KG1 (cell line): ENCODE measurements around the gene HNRNPDL.
"Not testable (repeated sequence)": the region's sequence is repeated elsewhere in the genome, so short reads cannot be mapped to it uniquely, and the experiment has no call there.

Source experiments
- DNase-seq: peaks from one replicate; lab custom pipeline; 2025; lab: John Stamatoyannopoulos, UW

Gene HNRNPDL

GRCh38 chr4:82386312-82386711 lies 44.0 kb downstream of the HNRNPDL start:
- not testable (repeated sequence) for DNase-seq

GRCh38 chr4:82382751-82383150 lies 47.5 kb downstream of the HNRNPDL start:
- DNase-seq = no peak

- DNase-seq = no peak
These were observed 48.5 kb downstream of the HNRNPDL start for GRCh38 chr4:82381661-82382296.

GRCh38 chr4:82381235-82381634 lies 49.0 kb downstream of the HNRNPDL start:
- no peak for DNase-seq

- DNase-seq = no peak
These were observed 49.4 kb downstream of the HNRNPDL start for GRCh38 chr4:82380831-82381230.

GRCh38 chr4:82380344-82380743 lies 49.9 kb downstream of the HNRNPDL start:
- no peak for DNase-seq

GRCh38 chr4:82376109-82376508 lies 54.2 kb downstream of the HNRNPDL start:
- DNase-seq = no peak

GRCh38 chr4:82373816-82374625 lies 56.2 kb downstream of the HNRNPDL start, which contains the start of gene HNRNPD:
HNRNPD (minus strand) TSS chr4:82373991; CDS start chr4:82373678, 313 bp downstream.
- peak; percentile 96 for DNase-seq

GRCh38 chr4:82373486-82373815 lies 56.8 kb downstream of the HNRNPDL start:
- DNase-seq = no peak
